ENCODE data around the gene KCNMA1. TPM values are rescaled to one million over a fixed set of nuclear protein-coding genes. Genes with fewer than 3 reads are reported as not detected.

Gene KCNMA1
- total RNA-seq, 1 experiment from 2014 or later = 0.49 TPM

- DNase-seq (ENCODE audit: low read depth, low spot score) (no peak), ATAC-seq (no peak)
- CTCF ChIA-PET = no interaction called here
- H3K9me3 ChIP-seq (ENCODE audit: control insufficient read depth in 1 of 2, insufficient read depth in 1 of 2, low read depth in 1 of 2, low read length in 2 of 2) = no peaks in the 10 kb centered on the region
- RAD21 ChIA-PET (ENCODE audit: low non-redundant PET in 1 of 2, low total read pairs in 2 of 2, uncharacterized antibody in 2 of 2, unreplicated experiment in 2 of 2) = no interaction called here
- H3K27me3 ChIP-seq (ENCODE audit: insufficient read depth, low read length) = no peaks in the 10 kb centered on the region
- BruUV-seq (replicated peaks) = no TSS peak
- peak overlapping the region; percentile 31 for H3K4me2 ChIP-seq (ENCODE audit: low read length)
- H3K9ac ChIP-seq (ENCODE audit: low read length) = no peak overlapping the region
- H3K27ac ChIP-seq (ENCODE audit: low read depth, low read length) = no peak overlapping the region
- no peak overlapping the region for H2AFZ ChIP-seq (ENCODE audit: low read depth, low read length, poor library complexity, severe bottlenecking)
- POLR2A ChIA-PET = interaction anchor here (1.5 kb wide), 1 partner anchor 13 kb away, joined by 4 read pairs; no protein-coding TSS in a partner anchor
- no peak overlapping the region for H3K4me3 ChIP-seq (replicated peaks in 1 of 2; ENCODE audit: low read depth in 1 of 2, low read length in 2 of 2)
- intact Hi-C loops (cut with micrococcal nuclease) = no loop called here
- no peaks in the 10 kb centered on the region for H3K36me3 ChIP-seq (ENCODE audit: control insufficient read depth in 1 of 2, insufficient read depth in 2 of 2, low read length in 2 of 2)
- H4K20me1 ChIP-seq (ENCODE audit: insufficient read depth) = no peaks in the 10 kb centered on the region
- no peaks in the 10 kb centered on the region for H3K9me2 ChIP-seq (ENCODE audit: insufficient read depth)
- peaks cover 19 to 39% of the 10 kb centered on the region in 2 experiments for H3K4me1 ChIP-seq (ENCODE audit: control insufficient read depth in 1 of 2, insufficient read depth in 2 of 2, low read length in 2 of 2)
- no peak for TF ChIP-seq ZBTB33 (IDR thresholded peaks at IDR 0.05; ENCODE audit: extremely low read depth, insufficient replicate concordance, low read length)
- TF ChIP-seq CEBPB (IDR thresholded peaks at IDR 0.05; ENCODE audit: low read depth) = no peak
- no peak for TF ChIP-seq POLR2AphosphoS5 (IDR thresholded peaks at IDR 0.05; ENCODE audit: low read depth, low read length)
- no peak for TF ChIP-seq POLR2A (IDR thresholded peaks at IDR 0.05; ENCODE audit: borderline replicate concordance, extremely low read depth, insufficient read depth, insufficient read length)
- no peak for TF ChIP-seq TCF7L2 (IDR thresholded peaks at IDR 0.05; ENCODE audit: borderline replicate concordance, extremely low read depth, insufficient read depth, insufficient read length)
- TF ChIP-seq ELF1 (IDR thresholded peaks at IDR 0.05; ENCODE audit: borderline replicate concordance, low read depth) = no peak
- no peak for TF ChIP-seq SP1 (IDR thresholded peaks at IDR 0.05; ENCODE audit: low read depth)
- TF ChIP-seq, protein P1, sequence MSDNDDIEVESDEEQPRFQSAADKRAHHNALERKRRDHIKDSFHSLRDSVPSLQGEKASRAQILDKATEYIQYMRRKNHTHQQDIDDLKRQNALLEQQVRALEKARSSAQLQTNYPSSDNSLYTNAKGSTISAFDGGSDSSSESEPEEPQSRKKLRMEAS (IDR thresholded peaks at IDR 0.05) = no peak
- TF ChIP-seq EZH2phosphoT487 (IDR thresholded peaks at IDR 0.05; ENCODE audit: borderline replicate concordance) = no peak
- no peak for TF ChIP-seq YY1 (IDR thresholded peaks at IDR 0.05; ENCODE audit: extremely low read depth, insufficient replicate concordance, low read depth, low read length)
- TF ChIP-seq JUND (IDR thresholded peaks at IDR 0.05) = no peak
- TF ChIP-seq ATF3 (IDR thresholded peaks at IDR 0.05) = no peak
- no peak for TF ChIP-seq EGR1 (IDR thresholded peaks at IDR 0.05; ENCODE audit: low read depth)
- no peak for TF ChIP-seq CTCF (IDR thresholded peaks at IDR 0.05 in 2 of 3, conservative IDR thresholded peaks at IDR 0.05 in 1 of 3; ENCODE audit: borderline replicate concordance in 1 of 3, insufficient read depth in 1 of 3, low read depth in 2 of 3, low read length in 2 of 3)
- no peak for TF ChIP-seq RAD21 (IDR thresholded peaks at IDR 0.05; ENCODE audit: low read depth)
- no peak for TF ChIP-seq SIN3A (IDR thresholded peaks at IDR 0.05; ENCODE audit: low read depth)
- no peak for TF ChIP-seq ZNF274 (IDR thresholded peaks at IDR 0.05; ENCODE audit: low read depth, low read length)
- TF ChIP-seq SRF (IDR thresholded peaks at IDR 0.05; ENCODE audit: low read depth) = no peak
- no peak for TF ChIP-seq EZH2 (IDR thresholded peaks at IDR 0.05)
- TF ChIP-seq ZFX (IDR thresholded peaks at IDR 0.05) = no peak
- H3K79me2 ChIP-seq (ENCODE audit: insufficient read depth, low read length) = no peaks in the 10 kb centered on the region
These were observed 110.6 kb downstream of the KCNMA1 start for GRCh38 chr10:77526868-77527617.

All from HCT116 (cell line).